Head of caudate nucleus (tissue), 42 donors: ENCODE measurements around the gene ZFHX2.

Source experiments
- DNase-seq, 42 donors: peaks; one replicate each; pipeline versions ENCODE4 v3.0.0 to v3.0.0-alpha.2; 2020 to 2021; ENCODE audit warnings: mixed read lengths in 7 of 42
- intact Hi-C: fragments of 100-400 bp; cut with DNase I; formaldehyde crosslinking; loops from one replicate; pipeline ENCODE4 v1.15.0; 2022

ZFHX2 gene

DNA sequence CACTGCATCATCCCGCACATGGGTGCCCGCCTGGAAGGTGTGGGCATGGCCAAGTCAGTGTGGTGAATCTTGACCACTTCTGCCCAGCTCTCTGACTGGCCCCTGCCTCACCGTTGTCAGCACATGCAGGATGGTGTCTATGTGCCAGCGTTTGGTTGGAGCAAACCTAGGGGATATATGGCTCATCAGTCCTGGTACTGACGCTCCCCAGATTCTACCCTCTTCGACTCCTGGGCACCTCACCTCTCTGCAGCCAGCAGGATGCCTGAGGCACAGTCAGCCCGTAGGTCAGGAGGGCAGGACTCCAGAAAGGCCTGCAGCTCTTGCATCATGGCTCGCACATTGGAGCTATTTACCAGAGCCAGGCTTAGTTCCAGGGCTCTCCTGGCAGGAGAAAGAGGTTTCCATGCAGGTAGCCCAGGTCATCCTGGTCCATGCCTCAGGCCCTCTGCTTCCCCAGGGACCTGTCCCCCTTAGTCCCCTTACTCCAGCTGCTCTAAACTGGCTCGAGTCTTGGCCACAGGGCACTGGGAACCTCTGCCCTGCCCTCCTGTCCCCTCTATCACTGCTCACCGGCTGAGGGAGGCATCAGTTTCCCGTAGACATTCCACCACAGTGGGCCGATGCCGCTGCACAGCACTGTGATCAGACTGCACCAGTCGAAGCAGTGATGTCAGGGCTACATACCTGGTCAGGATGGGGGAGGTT is 12.1 kb upstream of the ZFHX2 start:
- DNase-seq: peak in 1 of 42 donors; percentile 2
- intact Hi-C loops: loop anchor here (2.0 kb wide), 1 partner anchor 87 kb away; no protein-coding TSS in a partner anchor

DNA sequence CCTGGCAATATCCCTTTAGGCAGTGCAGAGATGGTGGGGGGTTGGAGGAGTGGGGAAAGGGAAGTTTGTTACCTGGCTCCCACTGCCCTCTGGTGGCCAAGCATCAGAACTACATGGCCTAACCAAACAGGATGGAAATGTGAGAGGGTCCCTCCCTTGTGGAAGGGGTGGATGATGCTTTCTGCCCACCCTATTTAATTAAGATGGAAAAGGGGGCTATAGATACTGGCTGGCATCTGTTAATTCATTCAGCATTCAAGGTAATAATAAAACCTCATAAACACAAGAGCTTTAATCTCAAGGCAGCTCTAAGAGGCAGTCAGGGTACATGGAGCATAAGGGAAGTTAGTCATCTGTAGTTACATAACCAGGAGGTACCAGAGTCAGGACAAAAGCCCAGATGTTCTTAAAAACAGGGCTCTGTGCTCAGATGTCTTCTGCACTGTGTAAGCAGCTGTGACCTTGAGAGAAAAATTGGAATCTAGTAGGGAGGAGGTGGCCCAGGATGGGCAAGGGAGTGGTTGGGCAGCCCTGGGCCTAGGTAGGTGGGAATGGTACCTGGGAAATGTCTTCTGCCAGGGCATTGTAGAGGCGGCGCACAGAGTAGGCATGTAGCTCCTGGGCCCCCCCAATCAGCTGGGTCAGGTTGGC is 11.4 kb upstream of the ZFHX2 start:
- intact Hi-C loops: loop anchor here (2.0 kb wide), 1 partner anchor 86 kb away; no protein-coding TSS in a partner anchor
- peak in 34 of 42 donors; percentile 53 to 86 (median 70) for DNase-seq

DNA sequence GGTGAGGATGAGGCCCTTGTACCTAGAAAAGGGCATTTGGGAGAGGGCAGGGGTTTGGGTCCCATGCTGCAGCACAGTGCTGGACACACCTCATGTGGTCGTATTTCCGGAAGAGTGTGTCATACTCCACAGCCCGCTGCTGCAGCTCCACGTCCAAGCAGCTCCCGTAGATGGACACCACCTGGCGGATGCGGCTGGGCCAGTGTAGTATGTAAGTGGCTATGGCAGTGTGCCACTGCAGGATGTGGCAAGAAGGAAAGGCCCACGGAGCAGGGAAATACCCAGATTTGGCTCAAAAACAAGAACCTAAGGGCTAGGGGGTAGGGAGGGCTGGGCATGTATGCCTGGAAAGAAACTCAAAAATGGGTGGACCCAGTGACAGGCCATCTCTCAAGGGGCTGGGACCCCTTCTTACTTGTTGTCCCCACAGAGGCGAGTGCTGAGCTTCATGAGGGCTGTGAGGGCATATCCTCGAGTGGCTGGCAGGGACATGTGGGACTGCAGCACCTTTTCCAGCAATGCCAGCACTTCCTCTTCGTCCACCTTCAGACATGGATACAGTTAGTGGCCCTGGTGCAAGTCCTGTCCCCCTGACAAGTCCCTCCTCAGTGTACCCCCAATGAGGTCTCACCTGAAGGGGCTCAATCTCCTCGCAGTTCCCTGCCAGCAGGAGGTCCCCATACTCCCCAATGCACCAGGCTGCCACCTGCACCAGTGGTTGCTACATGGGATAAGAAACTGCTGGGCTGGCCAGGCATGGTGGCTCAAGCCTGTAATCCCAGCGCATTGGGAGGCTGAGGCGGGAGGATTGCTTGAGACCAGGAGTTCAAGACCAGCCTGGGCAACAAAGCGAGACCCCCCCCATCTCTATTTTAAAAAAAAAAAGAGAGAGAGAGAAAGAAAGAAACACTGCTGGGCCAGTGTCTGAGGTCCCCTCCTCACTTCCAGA is 10.6 kb upstream of the ZFHX2 start:
- intact Hi-C loops: loop anchor here (2.0 kb wide), 1 partner anchor 85 kb away; no protein-coding TSS in a partner anchor
- peak in 2 of 42 donors; percentile 25 to 28 for DNase-seq

DNA sequence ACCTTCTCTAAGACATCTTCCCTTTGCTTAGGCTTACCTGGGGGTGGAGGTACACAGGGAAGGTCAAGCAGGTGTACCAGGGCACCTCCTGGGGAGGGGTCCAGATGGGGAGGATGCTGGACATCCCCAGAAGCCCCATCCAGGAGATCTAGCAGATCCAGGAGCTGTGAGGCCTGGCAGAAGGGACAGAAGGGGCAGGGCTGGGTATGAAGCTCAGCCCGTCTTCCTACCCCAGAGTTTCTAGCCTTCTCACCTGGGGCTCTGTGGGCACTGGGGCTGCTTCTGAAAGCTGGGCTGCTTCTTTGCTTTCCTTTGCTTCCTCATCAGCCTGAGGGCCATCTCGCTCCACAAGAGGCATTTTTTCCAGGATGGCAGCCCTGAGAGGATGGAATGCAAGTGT is 9.7 kb upstream of the ZFHX2 start:
- no peak for DNase-seq
- intact Hi-C loops: no loop called here

DNA sequence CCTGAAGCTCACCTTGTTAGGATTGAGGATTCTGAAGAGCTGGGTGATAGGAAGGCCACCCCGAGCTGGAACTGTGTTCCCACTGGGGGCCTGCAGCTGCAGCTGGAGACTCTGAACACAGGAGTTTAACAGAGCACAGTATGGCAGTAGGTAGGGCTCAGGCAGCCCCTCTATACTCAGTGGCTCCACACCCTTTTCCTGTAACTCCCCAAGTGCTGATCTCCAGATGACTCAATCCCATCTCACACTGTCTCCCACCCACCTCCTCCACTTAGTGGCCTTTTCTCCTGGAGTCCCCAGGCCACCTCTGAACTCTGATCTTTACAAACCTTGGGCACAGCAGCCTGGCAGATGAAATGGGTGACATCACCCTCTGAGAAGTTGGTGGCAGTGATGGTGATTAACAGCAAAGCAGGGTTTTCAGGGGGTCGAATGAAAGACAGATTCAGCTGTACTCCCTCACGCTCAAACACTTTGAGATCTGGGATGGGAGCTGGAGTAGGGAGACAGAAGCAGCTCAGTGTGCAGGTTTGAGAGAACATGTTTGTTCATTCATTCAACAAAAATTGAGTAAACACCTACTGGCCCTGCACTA is 8.5 kb upstream of the ZFHX2 start:
- no peak for DNase-seq
- intact Hi-C loops: loop anchor here (10.0 kb wide), 1 partner anchor 235 kb away; the partner anchor contains the start of gene PABPN1

DNA sequence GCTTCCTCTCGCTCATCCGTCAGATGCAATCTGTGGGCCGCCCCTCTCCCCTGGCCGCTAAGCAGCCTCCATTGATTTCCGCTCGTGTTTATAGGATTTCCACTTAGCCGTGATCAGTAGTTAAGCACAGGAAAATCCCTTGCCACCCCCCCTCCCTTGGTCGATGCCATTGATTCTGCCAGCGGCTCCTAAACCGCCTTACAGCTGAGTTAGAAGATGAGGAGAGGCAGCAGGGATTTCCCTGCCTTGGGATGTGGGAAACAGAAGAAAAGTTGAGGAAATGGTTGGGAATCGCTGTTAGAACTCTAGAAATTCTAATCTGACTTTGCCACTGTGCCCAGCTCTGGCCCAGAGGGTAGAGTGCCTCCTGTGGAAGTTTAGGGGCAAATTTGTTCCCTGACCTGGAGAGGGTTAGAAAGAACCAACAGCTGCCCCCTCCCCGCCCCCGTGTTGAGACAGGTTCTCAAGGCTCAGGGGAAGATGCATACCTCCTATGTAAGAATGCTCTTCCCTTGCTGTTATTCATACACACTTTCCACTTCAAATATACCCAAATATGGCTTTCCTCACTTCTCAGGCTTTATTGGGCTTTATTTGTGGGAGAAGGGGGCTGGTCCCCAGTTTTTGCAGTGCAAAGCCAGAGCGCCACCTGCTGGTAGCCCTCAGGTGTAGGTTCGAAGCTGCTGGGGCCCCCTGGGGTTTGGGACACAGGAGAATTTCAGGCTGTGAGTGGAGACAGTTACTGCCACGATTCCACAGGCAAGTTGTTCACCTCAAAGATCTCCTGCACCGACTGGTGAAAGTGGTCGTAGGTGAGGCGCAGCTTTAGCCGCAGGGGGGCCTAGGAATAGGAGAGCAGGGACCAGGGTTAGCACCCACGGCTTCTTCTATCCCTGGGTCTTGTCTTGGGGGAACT is 7.7 kb upstream of the ZFHX2 start:
- intact Hi-C loops: loop anchor here (10.0 kb wide), 1 partner anchor 234 kb away; the partner anchor contains the start of gene PABPN1
- DNase-seq: peak in 35 of 42 donors; percentile 47 to 86 (median 71)

DNA sequence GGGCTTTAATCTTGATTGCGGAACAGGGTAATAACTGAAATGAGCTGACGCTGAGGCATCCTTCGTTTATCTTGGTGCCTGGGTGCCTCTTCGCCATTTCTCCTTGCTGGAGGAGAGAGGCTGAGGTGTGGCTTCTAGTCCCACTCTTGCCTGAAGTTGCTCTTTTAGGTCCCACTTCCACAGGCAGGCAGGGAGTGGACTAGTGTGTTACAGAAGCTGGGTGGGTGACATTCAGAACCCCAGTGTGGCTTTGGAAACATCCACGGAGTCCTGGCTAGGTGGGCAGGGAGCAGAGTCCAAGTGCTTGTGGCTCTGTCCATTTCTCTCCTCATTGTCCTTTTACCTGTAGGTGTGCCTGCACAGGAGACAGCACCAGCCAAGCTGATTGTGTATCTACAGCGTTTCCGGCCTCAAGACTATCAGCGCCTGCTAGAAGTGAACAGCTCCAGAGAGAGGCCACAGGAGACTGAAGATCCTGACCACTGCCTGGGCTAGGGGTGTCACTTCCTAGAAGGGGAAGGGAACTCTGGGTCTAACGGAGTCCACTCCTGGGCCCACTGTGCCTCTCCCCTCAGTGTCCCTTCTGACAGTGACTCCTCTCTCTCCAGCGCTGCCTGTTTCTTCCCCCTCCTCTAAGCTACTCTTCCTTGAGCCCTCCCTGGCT is 6.9 kb upstream of the ZFHX2 start:
- intact Hi-C loops: loop anchor here (10.0 kb wide), 1 partner anchor 234 kb away; the partner anchor contains the start of gene PABPN1
- no peak for DNase-seq

DNA sequence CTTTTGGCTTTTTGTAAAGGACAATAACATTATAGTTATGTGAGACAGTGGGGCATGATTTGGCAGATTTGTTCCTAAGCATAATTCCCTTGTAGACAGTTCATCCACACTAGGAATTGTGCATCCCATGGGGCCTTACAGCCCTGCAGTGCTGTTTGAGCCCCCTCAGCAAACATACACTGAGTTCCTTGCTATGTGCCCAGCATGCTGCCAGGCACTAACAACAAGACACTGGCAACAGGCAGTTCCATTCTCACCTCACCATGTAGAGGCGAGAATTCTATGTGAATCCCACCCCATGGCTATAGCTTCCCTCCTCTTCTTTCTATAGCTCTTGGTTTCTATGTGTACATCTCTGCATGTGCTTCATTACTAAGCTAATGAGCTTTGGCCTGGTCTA is 6.4 kb upstream of the ZFHX2 start:
- no peak for DNase-seq
- intact Hi-C loops: loop anchor here (10.0 kb wide), 1 partner anchor 233 kb away; the partner anchor contains the start of gene PABPN1

DNA sequence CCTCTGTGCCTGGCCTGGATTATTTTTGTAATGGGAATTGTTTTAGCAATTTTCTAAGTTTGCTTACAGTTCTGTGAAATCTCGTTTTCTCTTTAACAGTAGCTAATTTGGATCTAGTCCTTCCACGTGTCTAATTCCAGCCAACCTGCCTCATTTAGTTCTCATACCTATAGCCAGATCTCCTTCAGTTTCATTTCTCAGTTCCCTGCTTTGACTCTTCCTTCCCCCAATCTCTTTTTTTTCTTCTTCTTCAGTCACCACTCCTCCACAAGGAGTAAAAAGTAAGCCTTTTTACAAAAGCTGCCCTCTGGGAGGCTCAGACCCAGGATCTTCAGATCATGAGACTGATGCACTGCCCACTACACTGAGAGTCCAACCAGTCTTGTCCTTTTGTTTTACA is 6.0 kb upstream of the ZFHX2 start:
- no peak for DNase-seq
- intact Hi-C loops: loop anchor here (10.0 kb wide), 1 partner anchor 233 kb away; the partner anchor contains the start of gene PABPN1

DNA sequence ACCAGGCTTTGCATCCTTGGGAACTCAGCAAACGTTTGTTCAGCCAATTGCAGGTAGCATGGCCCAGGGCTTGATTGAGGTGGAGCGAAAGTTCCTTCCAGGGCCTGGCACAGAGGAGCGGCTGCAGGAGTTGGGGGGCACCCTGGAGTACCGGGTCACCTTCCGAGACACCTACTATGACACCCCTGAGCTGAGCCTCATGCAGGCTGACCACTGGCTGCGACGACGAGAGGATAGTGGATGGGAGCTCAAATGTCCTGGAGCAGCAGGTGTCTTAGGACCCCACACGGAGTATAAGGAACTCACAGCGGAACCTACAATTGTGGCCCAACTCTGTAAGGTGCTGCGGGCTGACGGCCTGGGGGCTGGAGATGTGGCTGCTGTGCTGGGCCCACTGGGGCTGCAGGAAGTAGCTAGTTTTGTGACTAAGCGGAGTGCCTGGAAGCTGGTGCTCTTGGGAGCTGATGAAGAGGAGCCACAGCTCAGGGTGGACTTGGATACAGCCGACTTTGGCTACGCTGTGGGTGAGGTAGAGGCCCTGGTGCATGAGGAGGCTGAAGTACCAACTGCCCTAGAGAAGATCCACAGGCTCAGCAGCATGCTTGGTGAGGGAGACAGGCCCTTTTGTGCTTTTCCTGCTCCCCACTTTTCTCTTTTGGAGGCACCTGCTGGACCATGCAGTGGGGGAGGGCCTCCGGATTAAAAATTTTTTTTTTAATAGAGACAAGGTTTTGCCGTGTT is 5.3 kb upstream of the ZFHX2 start:
- intact Hi-C loops: loop anchor here (10.0 kb wide), 1 partner anchor 232 kb away; the partner anchor contains the start of gene PABPN1
- DNase-seq: peak in 1 of 42 donors; percentile 8

DNA sequence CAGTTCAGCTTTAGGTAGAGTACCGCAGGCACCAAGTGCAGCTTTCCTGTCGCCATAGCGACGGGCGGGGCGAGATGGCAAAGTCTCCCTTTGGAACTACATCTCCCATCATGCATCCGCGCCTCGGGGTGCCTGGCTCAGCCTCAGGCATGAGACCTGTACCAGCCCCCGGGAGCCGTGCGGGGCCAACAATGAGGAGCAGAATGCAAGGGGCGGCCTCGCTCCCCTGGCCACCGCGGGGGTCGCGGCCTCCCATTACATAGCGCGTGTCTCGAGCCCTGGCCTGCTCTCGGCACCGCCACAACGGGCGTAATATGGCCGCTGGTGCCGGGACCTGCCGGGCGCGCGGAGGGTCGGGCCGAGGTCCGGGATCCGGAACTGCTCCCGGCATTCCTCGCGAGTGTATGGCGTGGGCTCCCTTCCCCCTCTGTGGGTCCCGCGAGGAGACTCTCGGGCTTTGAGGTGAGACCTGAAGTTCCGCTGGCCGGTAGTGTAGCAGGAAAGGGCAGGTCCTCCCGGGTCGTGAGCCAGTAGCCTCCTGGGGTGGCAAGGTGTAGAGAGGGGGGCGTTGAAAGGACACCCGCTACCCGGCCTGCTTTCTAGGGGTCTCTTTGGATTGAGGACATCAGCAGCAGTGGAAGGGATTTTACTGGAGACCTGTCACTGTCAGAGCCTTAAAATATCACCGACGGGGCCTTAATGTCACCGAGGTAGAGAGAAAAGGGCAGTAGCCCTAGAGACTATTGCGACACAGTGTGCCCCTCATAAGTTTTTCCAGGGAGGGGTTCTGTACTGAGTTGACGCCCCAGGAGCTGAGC is 4.5 kb upstream of the ZFHX2 start, which contains the start of gene THTPA:
Gene THTPA, plus strand, starts transcription at position 390 of the 818 bp plus-strand sequence. CDS start 487 bp downstream, outside the sequence.
- DNase-seq: peak; percentile 89 to 98 (median 96)
- intact Hi-C loops: loop anchor here (10.0 kb wide), 1 partner anchor 231 kb away; the partner anchor contains the start of gene PABPN1

DNA sequence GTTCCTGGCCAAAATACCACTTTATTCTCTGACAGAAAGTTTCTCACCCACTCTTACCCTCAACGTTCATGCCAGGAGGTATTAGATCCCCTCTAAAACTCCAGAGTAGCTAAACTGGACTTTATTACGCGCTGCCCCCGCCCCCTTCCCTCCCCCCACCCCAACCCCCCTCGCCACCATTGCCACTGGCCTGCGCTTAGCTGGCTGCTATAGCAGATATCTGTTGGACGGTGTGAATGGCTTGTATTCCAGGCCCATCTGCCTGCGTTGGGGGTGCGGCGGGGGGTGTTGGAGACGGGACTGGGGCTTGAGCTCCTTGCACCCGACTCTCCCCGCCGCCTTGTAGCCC is 3.9 kb upstream of the ZFHX2 start:
- DNase-seq: no peak
- intact Hi-C loops: loop anchor here (10.0 kb wide), 1 partner anchor 231 kb away; the partner anchor contains the start of gene PABPN1

DNA sequence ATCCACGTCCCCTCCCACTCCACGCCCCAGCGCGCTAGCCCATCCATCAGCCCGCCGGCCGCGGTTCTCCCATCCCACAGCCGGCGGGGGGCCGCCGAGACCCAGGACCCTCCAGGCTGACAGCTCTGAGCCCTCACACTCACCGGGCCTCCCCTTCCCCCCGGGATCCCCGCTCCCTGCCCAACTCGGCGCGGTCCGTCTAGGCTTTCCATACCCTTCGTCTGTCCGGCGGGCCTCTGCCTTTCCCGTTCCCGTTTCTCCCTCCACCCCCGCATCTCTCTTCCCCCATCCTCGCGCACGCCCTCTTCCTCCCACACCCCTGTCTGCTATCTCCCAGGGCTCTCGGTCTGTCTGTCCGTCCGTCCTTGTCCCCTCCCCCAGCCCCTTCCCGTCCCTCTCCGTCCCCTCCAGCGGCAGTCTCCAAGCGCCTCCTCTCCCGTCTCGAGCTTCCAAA is 726 bp downstream of the ZFHX2 start:
- intact Hi-C loops: loop anchor here (10.0 kb wide), 1 partner anchor 226 kb away; the partner anchor contains the start of gene PABPN1
- DNase-seq: peak in 17 of 42 donors; percentile 23 to 69 (median 47)

DNA sequence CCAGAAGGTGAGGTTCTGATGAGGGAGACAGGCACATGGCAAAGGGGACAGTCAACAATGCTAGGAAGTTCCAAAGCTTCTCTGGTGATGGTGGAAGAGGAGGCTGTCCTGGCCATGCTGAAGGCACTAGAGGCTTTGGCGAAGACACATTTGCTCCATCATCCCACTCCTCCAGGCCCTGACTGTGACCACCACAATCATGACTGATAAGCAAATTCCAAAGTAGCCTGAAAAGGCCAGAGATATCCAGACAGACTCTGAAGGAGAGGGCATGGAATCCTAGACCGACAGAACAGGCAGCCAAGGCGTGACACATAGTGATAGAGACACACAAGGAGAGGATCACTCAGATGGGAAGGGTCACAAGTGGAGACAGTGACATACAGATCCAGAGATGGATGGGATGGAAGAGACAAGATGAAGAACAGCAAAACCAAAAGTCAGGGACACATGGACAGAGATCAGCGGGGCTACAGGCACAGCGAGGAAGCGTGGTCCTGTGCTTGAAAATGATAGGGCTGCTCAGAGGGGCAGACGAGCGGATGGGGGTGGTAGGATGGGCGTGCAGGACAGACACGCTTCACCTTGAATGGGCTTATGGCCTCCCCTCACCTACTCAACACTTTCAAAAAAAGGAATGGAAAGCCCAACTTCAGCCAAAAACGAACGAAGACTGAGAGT is 1.3 kb downstream of the ZFHX2 start:
- no peak for DNase-seq
- intact Hi-C loops: loop anchor here (10.0 kb wide), 1 partner anchor 225 kb away; the partner anchor contains the start of gene PABPN1
